Activated B cell treated with CpG ODN at 0.5 μM for 24 hours (primary cell): ENCODE measurements around the gene METAP1D. TPM values are rescaled to one million over a fixed set of nuclear protein-coding genes. Genes with fewer than 3 reads are reported as not detected.
A peak's percentile ranks its signal among the peaks of the same experiment; 100 is the strongest.
"Not testable (repeated sequence)": the region's sequence is repeated elsewhere in the genome, so short reads cannot be mapped to it uniquely, and the experiment has no call there.

Source experiments
- ATAC-seq: fragments of 200-7000 bp; cut with Tn5 transposase; one replicate; pipeline ENCODE4 v1.10.0; 2021; ENCODE audit warnings: low read depth, mild to moderate bottlenecking, moderate library complexity
- CTCF ChIA-PET: fragments of 350-600 bp; sonication (Branson Sonifier 250); formaldehyde crosslinking; loops from one replicate; lab custom pipeline; 2021; ENCODE audit warnings: antibody characterized with exemption; lab: Charles Lee
- POLR2A ChIA-PET: fragments of 350-600 bp; sonication (Branson Sonifier 250); formaldehyde crosslinking; loops from one replicate; lab custom pipeline; 2021; ENCODE audit warnings: antibody characterized with exemption; lab: Charles Lee
- DNase-seq: peaks from one replicate; pipeline ENCODE4 v3.0.0; 2022
- H3K27ac Mint-ChIP-seq: one replicate; pipeline ENCODE4 v1.8.0; 2020; ENCODE audit warnings: mixed read lengths
- H3K27me3 Mint-ChIP-seq: one replicate; pipeline ENCODE4 v1.8.0; 2021; ENCODE audit warnings: mixed read lengths
- H3K36me3 Mint-ChIP-seq: one replicate; pipeline ENCODE4 v1.8.0; 2021; ENCODE audit warnings: low read depth, mixed read lengths
- H3K4me1 Mint-ChIP-seq: one replicate; pipeline ENCODE4 v1.8.0; 2021; ENCODE audit warnings: mixed read lengths
- H3K4me3 Mint-ChIP-seq: one replicate; pipeline ENCODE4 v1.8.0; 2020; ENCODE audit warnings: mild to moderate bottlenecking, mixed read lengths
- H3K9me3 Mint-ChIP-seq: one replicate; pipeline ENCODE4 v1.8.0; 2020; ENCODE audit warnings: mixed read lengths
- CTCF ChIP-seq: fragments of 200-600 bp; IDR thresholded peaks from one replicate; pipeline ENCODE4 v1.8.0; 2022; ENCODE audit warnings: antibody characterized with exemption, mild to moderate bottlenecking
- intact Hi-C: fragments of 100-400 bp; cut with micrococcal nuclease; formaldehyde crosslinking; loops from one replicate; pipeline ENCODE4 v1.15.1; 2024
- total RNA-seq: library from RNA; stranded (reverse); gene quantifications from 2 replicates; pipeline ENCODE4 v1.2.3, GENCODE V29; 2022

The METAP1D gene
- total RNA-seq, 1 donor from 2014 or later = 13.7 TPM

- intact Hi-C loops = no loop called here
- H3K9me3 Mint-ChIP-seq = no peaks in the 10 kb centered on the region
- no peak for ATAC-seq
These were observed 8.7 kb upstream of the METAP1D start for GRCh38 chr2:171991027-171991426.

GRCh38 chr2:171995586-171995985, 4.2 kb upstream of the METAP1D start:
- Mint-ChIP-seq H3K27ac (no peak overlapping the region), H3K27me3 (peaks cover 4% of the 10 kb centered on the region), H3K9me3 (no peaks in the 10 kb centered on the region), H3K4me3 (no peak overlapping the region), H3K4me1 (peaks cover 17% of the 10 kb centered on the region), H3K36me3 (peaks cover 3% of the 10 kb centered on the region)
- no peak for TF ChIP-seq CTCF
- DNase-seq = no peak
- POLR2A ChIA-PET = no interaction called here
- no peak for ATAC-seq
- CTCF ChIA-PET = no interaction called here
- intact Hi-C loops = no loop called here

More at GRCh38 chr2:171991027-171991426, 8.7 kb upstream of the METAP1D start:
- Mint-ChIP-seq H3K4me1 (no peaks in the 10 kb centered on the region), H3K27ac (no peak overlapping the region), H3K27me3 (no peaks in the 10 kb centered on the region), H3K36me3 (no peaks in the 10 kb centered on the region), H3K4me3 (no peak overlapping the region)
- no peak for DNase-seq
- TF ChIP-seq CTCF = no peak
- ChIA-PET CTCF (no interaction called here), POLR2A (no interaction called here)

DNA sequence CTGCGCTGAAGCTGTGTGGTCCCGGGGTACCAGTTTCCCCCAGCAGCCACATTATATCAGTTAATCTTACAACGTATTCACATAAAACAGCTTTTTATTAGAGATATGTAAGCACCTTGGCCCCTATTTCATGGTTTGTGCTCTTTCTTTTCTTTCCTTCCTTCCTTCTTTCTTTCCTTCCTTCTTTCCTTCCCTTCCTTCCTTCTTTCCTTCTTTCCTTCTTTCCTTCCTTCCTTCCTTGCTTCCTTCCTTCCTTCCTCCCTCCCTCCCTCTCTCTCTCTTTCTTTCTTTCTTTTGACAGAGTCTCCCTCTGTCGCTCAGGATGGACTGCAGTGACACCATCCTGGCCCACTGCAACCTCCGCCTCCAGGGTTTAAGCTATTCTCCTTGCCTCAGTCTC, 3.7 kb upstream of the METAP1D start:
- ChIA-PET POLR2A (no interaction called here), CTCF (no interaction called here)
- Mint-ChIP-seq H3K4me3 (no peak overlapping the region), H3K36me3 (peaks cover 3% of the 10 kb centered on the region), H3K9me3 (no peaks in the 10 kb centered on the region), H3K27ac (no peak overlapping the region), H3K27me3 (peaks cover 4% of the 10 kb centered on the region), H3K4me1 (peaks cover 21% of the 10 kb centered on the region)
- TF ChIP-seq CTCF = no peak
- intact Hi-C loops = no loop called here
- no peak for ATAC-seq
- no peak for DNase-seq

DNA sequence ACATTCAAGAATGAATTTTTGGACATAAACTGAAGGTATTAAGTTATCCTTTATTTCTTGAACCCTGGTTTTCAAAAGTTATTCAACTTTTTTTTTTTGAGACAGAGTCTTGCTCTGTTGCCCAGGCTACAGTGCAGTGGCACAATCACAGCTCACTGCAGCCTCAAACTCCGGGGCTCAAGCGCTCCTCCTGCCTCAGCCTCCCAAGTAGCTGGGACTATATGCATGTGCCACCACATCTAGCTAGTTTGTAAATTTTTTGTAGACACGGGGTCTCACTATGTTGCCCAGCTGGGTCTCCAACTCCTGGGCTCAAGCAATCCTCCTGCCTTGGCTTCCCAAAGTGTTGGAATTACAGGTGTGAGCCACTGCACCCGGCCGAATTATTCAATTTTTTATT, 2.7 kb upstream of the METAP1D start:
- DNase-seq, POLR2A ChIA-PET, H3K9me3 Mint-ChIP-seq, H3K27me3 Mint-ChIP-seq, intact Hi-C loops, H3K27ac Mint-ChIP-seq, H3K4me3 Mint-ChIP-seq, ATAC-seq, CTCF ChIA-PET, H3K36me3 Mint-ChIP-seq: not testable (repeated sequence)
- H3K4me1 Mint-ChIP-seq = peaks cover 21% of the 10 kb centered on the region

- Mint-ChIP-seq H3K4me1 (peaks cover 21% of the 10 kb centered on the region), H3K9me3 (no peaks in the 10 kb centered on the region), H3K27me3 (peaks cover 4% of the 10 kb centered on the region), H3K27ac (peak overlapping the region; percentile 48), H3K4me3 (peak overlapping the region; percentile 95), H3K36me3 (peaks cover 3% of the 10 kb centered on the region)
- no peak for ATAC-seq
- DNase-seq = no peak
- CTCF ChIA-PET = no interaction called here
- POLR2A ChIA-PET = interaction anchor here (0.7 kb wide), 1 partner anchor 839 kb away, joined by 5 read pairs; no protein-coding TSS in a partner anchor
- no peak for TF ChIP-seq CTCF
- intact Hi-C loops = loop anchor here (1.0 to 2.0 kb wide), 5 partner anchors 77 to 557 kb away; partner anchors contain the start of genes DLX2, DYNC1I2, HAT1 and PDK1
These were observed 592 bp upstream of the METAP1D start for GRCh38 chr2:171999161-171999560.
